Inferior parietal cortex (tissue), 1 donor: Measurements from ENCODE around the gene CSAD.

Source experiments
- DNase-seq: peaks from one replicate; pipeline ENCODE4 v3.0.0-alpha.2; 2016; ENCODE audit errors: extremely low spot score

CSAD gene

DNA sequence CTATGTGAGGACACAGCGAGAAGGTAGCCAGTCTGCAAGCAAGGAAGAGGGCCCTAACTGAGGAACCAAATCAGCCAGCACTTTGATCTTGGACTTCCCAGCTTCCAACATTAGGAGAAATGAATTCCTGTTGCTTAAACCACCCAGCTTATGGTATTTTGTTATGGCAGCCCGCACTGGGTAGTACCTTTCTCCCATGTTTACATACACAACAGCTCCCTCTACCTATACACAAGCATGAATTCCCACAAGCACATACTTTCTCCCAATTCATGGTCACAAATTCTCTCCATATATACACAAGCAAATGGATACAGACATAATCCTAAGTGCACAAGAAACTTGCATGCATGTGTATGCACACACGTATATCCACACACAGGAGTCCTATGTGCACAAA is 19.0 kb upstream of the CSAD start:
- no peak for DNase-seq

DNA sequence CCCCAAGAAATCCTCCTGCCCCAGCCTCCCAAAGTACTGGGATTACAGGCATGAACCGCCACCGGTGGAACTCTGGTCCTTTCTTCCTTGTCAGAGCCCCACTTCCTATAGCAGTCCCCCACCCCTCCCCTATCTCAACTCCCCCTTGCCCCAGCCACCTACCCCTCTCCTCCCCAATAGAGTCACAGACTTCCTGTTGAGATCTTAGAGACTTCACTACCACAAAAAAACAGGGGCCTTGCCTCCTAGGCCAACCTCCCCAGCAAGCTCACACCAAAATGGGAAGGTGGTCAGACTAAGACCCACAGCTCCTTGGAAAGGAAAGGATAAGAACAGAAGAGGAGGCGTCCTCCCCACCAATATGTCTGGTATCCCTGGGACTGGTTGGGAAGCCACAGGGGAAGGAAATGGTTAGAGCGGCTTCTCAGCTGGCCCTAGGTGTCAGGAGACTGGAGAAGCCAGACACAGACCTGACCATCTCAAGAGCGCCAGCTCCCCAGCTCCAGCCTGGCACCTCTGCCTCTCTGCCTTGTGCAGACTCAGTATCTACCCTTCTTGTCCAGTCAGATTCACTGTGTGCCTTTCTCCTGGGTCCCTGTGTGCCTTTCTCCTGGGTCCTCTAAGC is 17.9 kb upstream of the CSAD start:
- DNase-seq, result no peak

GRCh38 chr12:53197011-53197640 is 16.4 kb upstream of the CSAD start:
- no peak for DNase-seq

- DNase-seq, result no peak
These were observed 15.8 kb upstream of the CSAD start for GRCh38 chr12:53196486-53196885.

- no peak for DNase-seq
These were observed 15.0 kb upstream of the CSAD start for GRCh38 chr12:53195516-53196420.

DNA sequence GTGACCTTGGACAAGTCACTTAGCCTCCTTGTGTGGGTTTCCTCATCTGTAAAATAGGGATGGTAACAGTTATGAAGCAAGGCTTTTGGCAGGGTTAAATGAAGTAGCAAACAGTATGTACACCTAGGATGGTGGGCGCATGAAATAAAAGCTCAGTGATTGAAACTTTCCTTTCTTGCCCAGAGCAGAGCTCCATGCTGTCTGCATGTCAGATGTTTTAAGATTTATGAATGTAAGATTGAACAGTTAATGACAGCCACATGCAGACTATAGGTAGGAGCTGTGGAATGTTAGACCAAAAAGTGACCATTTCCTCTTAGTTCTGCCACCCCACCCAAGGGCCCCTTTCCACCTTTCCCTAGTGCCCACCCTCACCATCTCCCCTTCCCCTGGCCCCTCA is 14.2 kb upstream of the CSAD start:
- DNase-seq, result no peak

DNA sequence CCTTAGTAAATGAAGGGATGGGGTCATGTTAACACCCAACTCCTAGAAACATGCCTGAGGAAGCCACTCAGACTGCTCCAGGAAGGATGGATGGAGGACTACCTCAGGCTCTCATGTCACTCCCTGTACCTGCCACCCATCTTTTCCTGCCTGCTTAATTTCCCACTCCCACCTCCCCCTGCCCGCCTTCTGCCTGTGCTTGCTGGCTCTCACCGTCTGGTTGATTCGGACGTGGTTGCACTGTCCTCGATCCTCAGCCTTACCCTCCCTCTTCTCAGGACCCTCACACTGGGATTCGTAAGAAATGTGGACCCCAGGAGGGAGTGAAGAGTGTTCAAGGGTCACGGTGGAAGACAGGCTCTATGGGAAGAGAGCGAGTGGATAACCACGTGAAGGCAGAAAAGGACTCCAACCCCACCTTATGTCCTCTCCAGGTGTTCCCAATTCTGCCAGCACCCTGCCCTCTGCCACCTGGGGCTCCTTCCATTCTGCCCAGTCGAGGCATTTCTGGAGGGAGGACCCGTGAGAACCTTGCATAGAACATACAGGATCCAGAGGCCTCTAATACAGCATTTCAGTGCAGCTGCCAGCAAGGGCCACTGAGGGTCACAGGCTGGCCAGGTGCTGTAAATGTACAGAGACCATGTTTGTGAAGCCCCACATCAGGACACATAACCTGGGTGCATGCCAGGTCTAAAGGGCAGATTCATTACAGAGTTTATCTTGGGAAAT is 13.4 kb upstream of the CSAD start:
- no peak for DNase-seq

- DNase-seq, result no peak
These were observed 12.3 kb upstream of the CSAD start for GRCh38 chr12:53193040-53193439.

GRCh38 chr12:53192531-53193021 is 11.9 kb upstream of the CSAD start:
- DNase-seq, result no peak

DNA sequence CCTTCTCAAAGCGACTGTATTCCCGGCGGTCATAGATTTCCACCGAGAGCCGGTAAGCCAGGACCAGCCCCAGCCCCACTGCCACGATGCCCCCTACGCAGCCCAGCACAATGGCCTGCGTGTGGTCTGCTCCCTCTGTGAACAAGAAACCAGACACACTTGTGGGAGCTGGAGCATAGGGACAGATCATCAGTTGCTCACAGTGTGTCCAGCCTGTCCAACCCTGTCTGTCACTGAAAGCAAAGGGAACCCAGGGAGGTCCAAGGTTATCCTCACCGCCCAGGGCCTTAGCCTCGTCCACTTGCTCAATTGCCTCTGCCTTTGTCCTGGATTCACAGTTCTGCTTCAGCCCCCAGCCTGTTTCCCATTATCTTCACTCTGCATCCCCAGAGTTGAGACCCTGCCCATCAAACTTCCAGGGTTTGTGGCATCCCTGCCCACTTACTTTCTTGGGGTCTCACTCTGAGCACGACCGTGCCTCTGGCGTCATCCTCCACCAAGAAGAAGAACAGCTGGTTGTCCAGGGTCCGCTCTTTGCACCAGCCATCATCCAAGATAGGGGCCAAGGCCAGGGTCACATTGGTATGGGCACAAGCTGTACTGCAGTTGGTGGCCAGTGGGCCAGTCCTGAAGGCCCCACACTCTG is 11.3 kb upstream of the CSAD start:
- no peak for DNase-seq

DNA sequence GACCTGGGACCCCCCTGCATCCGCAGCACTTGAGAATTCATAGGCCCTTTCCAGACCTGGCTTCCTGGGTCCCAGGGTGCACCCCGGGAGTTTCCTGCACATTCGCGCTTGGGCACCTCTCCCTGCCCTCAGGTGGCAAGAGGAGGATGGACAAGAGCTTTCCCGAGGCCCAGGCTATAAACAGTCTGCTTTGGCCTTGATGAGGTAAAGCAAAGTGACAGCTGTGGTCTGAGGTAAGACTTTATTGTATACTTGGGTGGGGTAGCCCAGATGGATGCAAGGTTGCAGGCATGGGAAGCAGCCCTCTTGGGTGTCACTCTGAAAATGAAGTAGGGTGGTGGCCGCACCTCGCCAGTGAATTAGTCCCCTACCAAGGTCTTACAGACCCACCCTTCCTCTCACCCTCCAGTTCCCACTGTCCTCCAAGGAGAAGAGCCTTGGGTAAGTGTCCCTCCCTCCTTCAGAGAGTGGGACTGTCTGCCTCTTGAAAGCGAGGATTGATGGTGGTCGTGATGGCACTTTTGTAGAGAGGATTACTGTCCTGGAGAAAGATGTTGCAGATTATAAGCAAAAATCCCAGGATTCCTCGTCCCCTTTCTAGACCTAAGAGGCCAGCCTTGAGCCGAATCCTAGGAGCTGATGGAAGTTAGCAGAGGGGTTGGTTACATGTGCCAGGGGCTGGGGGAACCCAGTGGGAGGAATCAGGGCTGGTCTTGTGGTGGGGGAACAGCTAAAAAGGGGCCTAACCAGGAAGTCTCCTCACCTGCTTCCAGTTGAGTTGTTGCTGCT is 10.6 kb upstream of the CSAD start:
- DNase-seq, result no peak

DNA sequence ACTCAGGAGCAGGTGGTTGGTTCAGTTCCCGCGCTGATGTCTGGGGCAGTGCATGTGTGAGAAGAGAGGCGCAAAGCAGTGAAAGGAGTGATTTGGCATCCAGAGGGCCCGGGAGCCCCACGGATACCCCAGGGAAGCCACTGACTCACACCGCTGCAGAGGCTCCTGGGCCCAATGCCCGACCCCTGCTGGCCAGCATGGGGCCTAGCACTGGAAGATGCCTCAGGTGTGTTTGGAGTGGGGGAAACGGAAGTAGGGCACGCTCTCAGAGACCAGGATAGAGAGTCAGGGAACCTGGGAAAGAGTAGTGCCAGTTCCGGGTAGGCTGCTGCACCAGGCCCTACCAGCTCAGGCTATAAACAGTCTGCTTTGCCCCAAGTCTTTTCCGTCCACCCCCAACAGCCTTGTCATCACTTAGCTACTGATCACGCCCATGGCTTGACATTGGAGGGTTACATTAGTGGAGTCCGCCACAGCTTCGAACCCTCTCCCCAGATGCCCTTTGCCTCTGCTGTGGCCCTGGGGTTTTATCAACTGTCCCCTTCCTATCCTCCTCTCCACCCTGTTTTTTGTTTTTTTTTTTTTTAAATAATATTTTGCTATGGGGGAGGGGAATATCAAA is 9.5 kb upstream of the CSAD start:
- DNase-seq, result no peak

DNA sequence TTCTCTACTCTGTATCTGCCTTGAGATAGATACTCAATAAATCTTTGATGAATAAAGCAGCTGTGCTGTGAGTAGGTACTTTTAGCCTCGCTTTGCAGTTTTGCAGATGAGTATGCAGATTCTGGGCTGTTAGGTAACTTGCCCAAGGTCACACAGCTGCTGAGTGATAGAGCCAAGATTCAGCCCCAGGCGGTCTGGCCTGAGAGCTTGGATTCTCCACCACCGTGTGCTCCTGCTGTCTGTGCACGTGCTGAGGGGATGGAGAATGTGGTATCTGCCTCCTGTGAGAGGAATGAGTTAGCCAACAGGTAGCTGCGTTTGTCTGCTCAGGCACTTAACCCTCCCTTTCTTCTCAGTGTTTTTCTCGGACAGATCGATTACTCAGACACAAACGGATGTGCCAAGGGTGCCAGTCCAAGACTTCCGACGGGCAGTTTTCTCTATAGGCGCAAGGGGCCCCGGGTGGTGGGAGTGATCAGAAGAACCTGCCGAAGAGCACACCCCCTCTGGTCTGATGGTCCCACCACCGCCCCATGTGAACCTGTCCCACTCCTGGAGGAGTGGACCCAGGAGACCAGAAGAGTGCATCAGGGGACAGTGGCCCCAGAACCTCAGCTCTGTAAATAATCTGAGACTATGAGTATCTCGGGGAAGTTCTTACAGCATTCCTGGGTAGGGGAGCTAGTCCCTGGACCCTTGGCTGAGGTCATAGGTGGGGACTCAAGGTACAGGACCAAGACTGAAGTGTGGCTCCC is 6.6 kb upstream of the CSAD start:
- DNase-seq, result no peak

DNA sequence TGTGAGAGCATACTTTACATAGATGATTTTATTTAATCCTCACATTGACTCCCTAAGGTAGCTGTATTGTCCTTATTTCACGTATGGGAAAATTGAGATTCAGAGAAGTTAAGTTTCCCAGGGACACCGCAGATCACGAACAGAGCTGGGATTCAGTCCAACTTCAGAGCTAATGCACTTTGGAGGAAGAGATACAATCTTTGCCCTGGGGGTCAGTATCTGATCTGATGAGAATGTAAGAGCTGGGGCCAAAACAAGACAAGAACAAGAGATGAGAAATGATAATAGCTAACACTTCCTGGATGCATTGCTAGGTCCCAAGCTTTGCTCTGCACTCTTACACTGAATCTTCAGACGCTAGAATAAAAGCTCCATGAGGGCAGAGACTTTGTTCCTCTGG is 6.0 kb upstream of the CSAD start:
- no peak for DNase-seq

- no peak for DNase-seq
These were observed 4.9 kb upstream of the CSAD start for GRCh38 chr12:53185582-53186153.

GRCh38 chr12:53184828-53185227 is 4.1 kb upstream of the CSAD start:
- no peak for DNase-seq

- DNase-seq, result no peak
These were observed 2.2 kb upstream of the CSAD start for GRCh38 chr12:53182903-53183302.

DNA sequence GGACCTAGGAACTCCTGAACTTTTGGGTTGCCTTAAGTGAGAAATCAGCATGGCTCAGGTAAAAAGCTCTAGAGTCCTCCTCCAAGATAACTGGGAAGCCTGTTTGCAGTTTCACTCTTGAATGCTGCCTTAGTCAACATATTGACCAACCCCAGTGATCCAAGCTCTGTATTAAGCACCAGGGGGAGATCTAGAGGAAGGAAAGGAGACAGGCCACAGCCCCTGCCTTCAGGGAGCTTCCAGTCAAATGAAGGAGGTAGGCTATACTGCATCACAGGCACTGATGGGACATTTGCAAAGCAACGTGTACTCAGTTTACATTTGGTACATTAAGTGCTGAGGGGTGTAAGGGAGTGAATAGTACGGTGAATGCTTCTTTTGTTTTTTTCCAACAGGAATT is 1.2 kb upstream of the CSAD start:
- DNase-seq, result no peak
